Measurements from ENCODE around the gene PDZRN3.

The PDZRN3 gene

GRCh38 chr3:73493543-73494308 is 131.0 kb downstream of the PDZRN3 start:
- no peak overlapping the region for H3K27ac ChIP-seq (ENCODE audit: low read depth, low read length)
- H2AFZ ChIP-seq (ENCODE audit: low read length, unreplicated experiment): no peak overlapping the region
- no peak overlapping the region for H3K4me3 ChIP-seq (ENCODE audit: low read depth, low read length)
- no peaks in the 10 kb centered on the region for H3K79me2 ChIP-seq (ENCODE audit: control insufficient read depth, insufficient read depth, low read length, unreplicated experiment)
- no peaks in the 10 kb centered on the region for H3K27me3 ChIP-seq (ENCODE audit: insufficient read depth, low read length)
- peaks cover 19% of the 10 kb centered on the region for H3K4me1 ChIP-seq (ENCODE audit: control insufficient read depth, insufficient read depth, low read length, unreplicated experiment)
- no peaks in the 10 kb centered on the region for H3K36me3 ChIP-seq (ENCODE audit: insufficient read depth, low read length)

- H3K79me2 ChIP-seq (ENCODE audit: control insufficient read depth, insufficient read depth, low read length, unreplicated experiment): no peaks in the 10 kb centered on the region
- peaks cover 19% of the 10 kb centered on the region for H3K4me1 ChIP-seq (ENCODE audit: control insufficient read depth, insufficient read depth, low read length, unreplicated experiment)
- no peaks in the 10 kb centered on the region for H3K36me3 ChIP-seq (ENCODE audit: insufficient read depth, low read length)
- no peaks in the 10 kb centered on the region for H3K27me3 ChIP-seq (ENCODE audit: insufficient read depth, low read length)
- no peak overlapping the region for H2AFZ ChIP-seq (ENCODE audit: low read length, unreplicated experiment)
- H3K27ac ChIP-seq (ENCODE audit: low read depth, low read length): no peak overlapping the region
- no peak overlapping the region for H3K4me3 ChIP-seq (ENCODE audit: low read depth, low read length)
Observed at GRCh38 chr3:73492186-73492585, 132.6 kb downstream of the PDZRN3 start.

- H2AFZ ChIP-seq (ENCODE audit: low read length, unreplicated experiment): no peak overlapping the region
- no peak overlapping the region for H3K4me3 ChIP-seq (ENCODE audit: low read depth, low read length)
- H3K4me1 ChIP-seq (ENCODE audit: control insufficient read depth, insufficient read depth, low read length, unreplicated experiment): peaks cover 19% of the 10 kb centered on the region
- H3K36me3 ChIP-seq (ENCODE audit: insufficient read depth, low read length): no peaks in the 10 kb centered on the region
- H3K79me2 ChIP-seq (ENCODE audit: control insufficient read depth, insufficient read depth, low read length, unreplicated experiment): no peaks in the 10 kb centered on the region
- no peak overlapping the region for H3K27ac ChIP-seq (ENCODE audit: low read depth, low read length)
- H3K27me3 ChIP-seq (ENCODE audit: insufficient read depth, low read length): no peaks in the 10 kb centered on the region
Observed at GRCh38 chr3:73491287-73491662, 133.5 kb downstream of the PDZRN3 start.

- Histone ChIP-seq H3K27me3 (ENCODE audit: insufficient read depth, low read length) (no peaks in the 10 kb centered on the region), H3K27ac (ENCODE audit: low read depth, low read length) (no peak overlapping the region), H3K4me3 (ENCODE audit: low read depth, low read length) (no peak overlapping the region), H3K36me3 (ENCODE audit: insufficient read depth, low read length) (no peaks in the 10 kb centered on the region), H3K79me2 (ENCODE audit: control insufficient read depth, insufficient read depth, low read length, unreplicated experiment) (no peaks in the 10 kb centered on the region), H2AFZ (ENCODE audit: low read length, unreplicated experiment) (no peak overlapping the region), H3K4me1 (ENCODE audit: control insufficient read depth, insufficient read depth, low read length, unreplicated experiment) (peaks cover 19% of the 10 kb centered on the region)
Observed at GRCh38 chr3:73490453-73491286, 134.1 kb downstream of the PDZRN3 start.

GRCh38 chr3:73485877-73486330 is 138.8 kb downstream of the PDZRN3 start:
- Histone ChIP-seq H3K27me3 (ENCODE audit: insufficient read depth, low read length) (no peaks in the 10 kb centered on the region), H3K79me2 (ENCODE audit: control insufficient read depth, insufficient read depth, low read length, unreplicated experiment) (no peaks in the 10 kb centered on the region), H3K36me3 (ENCODE audit: insufficient read depth, low read length) (no peaks in the 10 kb centered on the region), H3K4me3 (ENCODE audit: low read depth, low read length) (no peak overlapping the region), H2AFZ (ENCODE audit: low read length, unreplicated experiment) (no peak overlapping the region), H3K4me1 (ENCODE audit: control insufficient read depth, insufficient read depth, low read length, unreplicated experiment) (peaks cover 12% of the 10 kb centered on the region), H3K27ac (ENCODE audit: low read depth, low read length) (no peak overlapping the region)

GRCh38 chr3:73484656-73485248 is 140.0 kb downstream of the PDZRN3 start:
- Histone ChIP-seq H2AFZ (ENCODE audit: low read length, unreplicated experiment) (no peak overlapping the region), H3K4me3 (ENCODE audit: low read depth, low read length) (no peak overlapping the region), H3K79me2 (ENCODE audit: control insufficient read depth, insufficient read depth, low read length, unreplicated experiment) (no peaks in the 10 kb centered on the region), H3K36me3 (ENCODE audit: insufficient read depth, low read length) (no peaks in the 10 kb centered on the region), H3K27me3 (ENCODE audit: insufficient read depth, low read length) (no peaks in the 10 kb centered on the region), H3K4me1 (ENCODE audit: control insufficient read depth, insufficient read depth, low read length, unreplicated experiment) (peaks cover 7% of the 10 kb centered on the region), H3K27ac (ENCODE audit: low read depth, low read length) (no peak overlapping the region)

GRCh38 chr3:73481888-73482287 is 142.9 kb downstream of the PDZRN3 start:
- Histone ChIP-seq H2AFZ (ENCODE audit: low read length, unreplicated experiment) (no peak overlapping the region), H3K27ac (ENCODE audit: low read depth, low read length) (no peak overlapping the region), H3K4me1 (ENCODE audit: control insufficient read depth, insufficient read depth, low read length, unreplicated experiment) (peaks cover 7% of the 10 kb centered on the region), H3K27me3 (ENCODE audit: insufficient read depth, low read length) (no peaks in the 10 kb centered on the region), H3K4me3 (ENCODE audit: low read depth, low read length) (no peak overlapping the region), H3K79me2 (ENCODE audit: control insufficient read depth, insufficient read depth, low read length, unreplicated experiment) (no peaks in the 10 kb centered on the region), H3K36me3 (ENCODE audit: insufficient read depth, low read length) (no peaks in the 10 kb centered on the region)

GRCh38 chr3:73480187-73480672 is 144.5 kb downstream of the PDZRN3 start:
- H2AFZ ChIP-seq (ENCODE audit: low read length, unreplicated experiment): no peak overlapping the region
- H3K27me3 ChIP-seq (ENCODE audit: insufficient read depth, low read length): no peaks in the 10 kb centered on the region
- no peak overlapping the region for H3K4me3 ChIP-seq (ENCODE audit: low read depth, low read length)
- H3K79me2 ChIP-seq (ENCODE audit: control insufficient read depth, insufficient read depth, low read length, unreplicated experiment): no peaks in the 10 kb centered on the region
- H3K36me3 ChIP-seq (ENCODE audit: insufficient read depth, low read length): no peaks in the 10 kb centered on the region
- peaks cover 7% of the 10 kb centered on the region for H3K4me1 ChIP-seq (ENCODE audit: control insufficient read depth, insufficient read depth, low read length, unreplicated experiment)
- no peak overlapping the region for H3K27ac ChIP-seq (ENCODE audit: low read depth, low read length)

- Histone ChIP-seq H3K79me2 (ENCODE audit: control insufficient read depth, insufficient read depth, low read length, unreplicated experiment) (no peaks in the 10 kb centered on the region), H3K27me3 (ENCODE audit: insufficient read depth, low read length) (no peaks in the 10 kb centered on the region), H3K36me3 (ENCODE audit: insufficient read depth, low read length) (no peaks in the 10 kb centered on the region), H3K4me3 (ENCODE audit: low read depth, low read length) (no peak overlapping the region), H3K4me1 (ENCODE audit: control insufficient read depth, insufficient read depth, low read length, unreplicated experiment) (peaks cover under 1% of the 10 kb centered on the region), H2AFZ (ENCODE audit: low read length, unreplicated experiment) (no peak overlapping the region), H3K27ac (ENCODE audit: low read depth, low read length) (no peak overlapping the region)
Observed at GRCh38 chr3:73479325-73479724, 145.4 kb downstream of the PDZRN3 start.

- H3K79me2 ChIP-seq (ENCODE audit: control insufficient read depth, insufficient read depth, low read length, unreplicated experiment): no peaks in the 10 kb centered on the region
- no peaks in the 10 kb centered on the region for H3K36me3 ChIP-seq (ENCODE audit: insufficient read depth, low read length)
- H2AFZ ChIP-seq (ENCODE audit: low read length, unreplicated experiment): no peak overlapping the region
- no peaks in the 10 kb centered on the region for H3K27me3 ChIP-seq (ENCODE audit: insufficient read depth, low read length)
- H3K4me3 ChIP-seq (ENCODE audit: low read depth, low read length): no peak overlapping the region
- no peaks in the 10 kb centered on the region for H3K4me1 ChIP-seq (ENCODE audit: control insufficient read depth, insufficient read depth, low read length, unreplicated experiment)
- H3K27ac ChIP-seq (ENCODE audit: low read depth, low read length): no peak overlapping the region
Observed at GRCh38 chr3:73478858-73479257, 145.9 kb downstream of the PDZRN3 start.
